Measurements from ENCODE around the gene TUSC2. TPM values are rescaled to one million over a fixed set of nuclear protein-coding genes. Genes with fewer than 3 reads are reported as not detected.
A peak's percentile ranks its signal among the peaks of the same experiment; 100 is the strongest.

The TUSC2 gene
- total and polyA plus RNA-seq, 9 of the 15 experiments (the other 6 are each of a cell fraction or from before 2014, with no cell fraction given), result 2.8 to 67.5 (median 25.8) TPM

- peak in 1 of 2 experiments; percentile 56 for TF ChIP-seq E2F6 (IDR thresholded peaks at IDR 0.05; ENCODE audit: borderline replicate concordance in 1 of 2, extremely low read depth in 1 of 2, insufficient read depth in 1 of 2, insufficient read length in 1 of 2, low read depth in 1 of 2, low read length in 1 of 2, poor library complexity in 1 of 2, severe bottlenecking in 1 of 2)
- TF ChIP-seq NCOA6 (IDR thresholded peaks at IDR 0.05), result no peak
- TF ChIP-seq ARID4B (CRISPR knock-in tag; IDR thresholded peaks at IDR 0.05), result peak; percentile 76; the same call in 1 of the 2 replicates
- no peak for TF ChIP-seq FOXM1 (IDR thresholded peaks at IDR 0.05; ENCODE audit: low read depth)
- TF ChIP-seq FOXM1 (CRISPR knock-in tag; IDR thresholded peaks at IDR 0.05; ENCODE audit: low read depth), result no peak
- TF ChIP-seq MEF2A (IDR thresholded peaks at IDR 0.05; ENCODE audit: control insufficient read depth, low read depth, low read length), result no peak
- TF ChIP-seq RFX7 (CRISPR knock-in tag; IDR thresholded peaks at IDR 0.05), result no peak
- TF ChIP-seq MAFF (IDR thresholded peaks at IDR 0.05; ENCODE audit: low read length), result no peak
- TF ChIP-seq RBFOX2 (IDR thresholded peaks at IDR 0.05; ENCODE audit: low read depth, low read length), result 0 out of 2 replicates have a peak, but pooled peaks have one; percentile 63
- peak; percentile 59; the same call in 1 of the 2 replicates for TF ChIP-seq USF1 (CRISPR knock-in tag; IDR thresholded peaks at IDR 0.05)
- no peak for TF ChIP-seq NFE2L1 (tag; IDR thresholded peaks at IDR 0.05; ENCODE audit: borderline replicate concordance, low read depth)
- TF ChIP-seq MYC (IDR thresholded peaks at IDR 0.05; ENCODE audit: low read depth, low read length), result peak; percentile 80
- TF ChIP-seq MYC (CRISPR knock-in tag; IDR thresholded peaks at IDR 0.05; ENCODE audit: borderline replicate concordance, low read depth), result no peak
- 0 out of 2 replicates have a peak, but pooled peaks have one; percentile 31 for TF ChIP-seq EP400 (IDR thresholded peaks at IDR 0.05)
- TF ChIP-seq ZBTB7A (IDR thresholded peaks at IDR 0.05; ENCODE audit: borderline replicate concordance, control insufficient read depth, low read depth, low read length), result peak; percentile 86; the same call in 1 of the 2 replicates
- TF ChIP-seq ZNF224 (CRISPR knock-in tag; IDR thresholded peaks at IDR 0.05), result no peak
- no peak for TF ChIP-seq ZNF668 (CRISPR knock-in tag; IDR thresholded peaks at IDR 0.05)
- TF ChIP-seq GATAD2B (IDR thresholded peaks at IDR 0.05; ENCODE audit: borderline replicate concordance), result peak; percentile 79; the same call in 1 of the 2 replicates
- TF ChIP-seq RBBP5 (IDR thresholded peaks at IDR 0.05; ENCODE audit: borderline replicate concordance, insufficient read depth, low read length, poor library complexity, severe bottlenecking), result peak; percentile 70
- no peak for TF ChIP-seq FOXK1 (CRISPR knock-in tag; IDR thresholded peaks at IDR 0.05; ENCODE audit: borderline replicate concordance)
- TF ChIP-seq ATF1 (CRISPR knock-in tag; IDR thresholded peaks at IDR 0.05), result no peak
- TF ChIP-seq ATF1 (tag; IDR thresholded peaks at IDR 0.05), result peak; percentile 24; the same call in 1 of the 2 replicates
Measured at GRCh38 chr3:50320853-50321335, 7.1 kb downstream of the TUSC2 start (continued).
